Breast epithelium (tissue), 3 donors: Measurements from ENCODE around the gene SLC4A3.

Source experiments
- CTCF ChIP-seq, 3 donors: fragments of 450-650 bp; IDR thresholded peaks; one replicate each; pipeline ENCODE4 v1.5.1; 2016 to 2017; ENCODE audit warnings: antibody characterized with exemption in 3 of 3, mild to moderate bottlenecking in 3 of 3, moderate library complexity in 3 of 3
- POLR2A ChIP-seq: fragments of 450-650 bp; IDR thresholded peaks from one replicate; pipeline ENCODE4 v1.6.1; 2016; ENCODE audit warnings: antibody characterized with exemption, mild to moderate bottlenecking, moderate library complexity
- POLR2AphosphoS5 ChIP-seq, 3 donors: sonication (generic); formaldehyde crosslinking; IDR thresholded peaks; one replicate each; pipeline ENCODE4 v1.6.1; 2017; ENCODE audit warnings: antibody characterized with exemption in 3 of 3

DNA sequence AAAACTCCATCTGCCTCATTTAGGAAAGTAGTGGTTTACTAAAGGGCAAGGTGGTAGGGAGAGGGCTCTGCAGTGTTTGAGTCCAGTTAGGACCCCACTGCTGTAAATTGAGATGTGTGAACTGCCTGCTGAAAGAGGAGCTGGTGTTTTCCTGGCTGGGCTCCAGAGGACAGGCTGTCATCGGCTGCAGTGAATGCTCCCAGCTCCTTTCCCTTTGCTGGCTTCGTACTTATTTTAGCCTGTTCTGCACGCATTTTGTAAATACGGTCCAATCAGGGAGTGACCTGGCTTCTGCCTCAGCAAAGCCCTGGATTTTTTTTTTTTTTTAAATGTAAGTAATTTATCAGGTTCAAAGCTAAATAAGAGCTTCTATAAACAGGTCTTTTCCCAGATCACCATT, 37.5 kb downstream of the SLC4A3 start:
- no peak for TF ChIP-seq CTCF (IDR thresholded peaks at IDR 0.05)
- no peak for TF ChIP-seq POLR2AphosphoS5 (IDR thresholded peaks at IDR 0.05)
- TF ChIP-seq POLR2A = no peak
